Coronary artery (tissue), 2 donors: ENCODE results near the gene LIM2.
A peak's percentile ranks its signal among the peaks of the same experiment; 100 is the strongest.

Experiments
- DNase-seq: peaks from one replicate; pipeline ENCODE4 v3.0.0-alpha.2; 2017; ENCODE audit warnings: low spot score
- H3K27ac ChIP-seq, 2 donors: fragments of 200-600 bp; sonication (generic); one replicate each; pipeline ENCODE4 v1.5.1; 2016 to 2019
- H3K4me3 ChIP-seq: fragments of 200-600 bp; sonication (generic); 2 replicates; pipeline ENCODE4 v1.5.1; 2016; ENCODE audit warnings: mild to moderate bottlenecking, moderate library complexity
- TF ChIP-seq, protein P1 (sequence below): fragments of 200-600 bp; sonication (generic); IDR thresholded peaks from one replicate; pipeline ENCODE4 v1.5.1; 2019; ENCODE audit warnings: antibody characterized with exemption

Gene LIM2, protein sequence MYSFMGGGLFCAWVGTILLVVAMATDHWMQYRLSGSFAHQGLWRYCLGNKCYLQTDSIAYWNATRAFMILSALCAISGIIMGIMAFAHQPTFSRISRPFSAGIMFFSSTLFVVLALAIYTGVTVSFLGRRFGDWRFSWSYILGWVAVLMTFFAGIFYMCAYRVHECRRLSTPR

DNA sequence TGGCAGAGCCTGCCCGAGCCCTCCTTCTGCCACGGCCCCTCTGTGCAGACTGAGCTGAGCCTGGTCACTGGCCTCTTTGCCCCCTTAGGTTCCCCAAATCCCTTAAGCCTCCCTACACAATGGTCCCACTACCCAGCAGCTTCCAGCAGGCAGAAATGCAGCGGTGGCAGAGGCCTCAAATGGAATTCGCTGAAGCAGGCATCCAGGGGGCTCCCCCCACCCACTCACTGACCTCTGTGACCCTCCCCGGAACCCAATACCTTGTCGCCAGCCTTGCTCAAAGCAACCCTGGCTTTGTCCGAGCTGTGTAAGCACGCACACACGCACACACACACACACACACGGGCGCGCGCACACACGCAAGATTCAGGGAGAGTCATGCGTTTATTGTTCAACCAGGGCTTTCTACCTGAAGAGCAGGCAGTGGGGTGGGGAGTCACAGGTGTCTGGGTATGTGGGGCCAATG, at the start of gene LIM2:
TSS of gene LIM2 (minus strand) at position 51 of the 466 bp plus-strand sequence. CDS start 531 bp downstream, outside the sequence.
- TF ChIP-seq, protein P1, sequence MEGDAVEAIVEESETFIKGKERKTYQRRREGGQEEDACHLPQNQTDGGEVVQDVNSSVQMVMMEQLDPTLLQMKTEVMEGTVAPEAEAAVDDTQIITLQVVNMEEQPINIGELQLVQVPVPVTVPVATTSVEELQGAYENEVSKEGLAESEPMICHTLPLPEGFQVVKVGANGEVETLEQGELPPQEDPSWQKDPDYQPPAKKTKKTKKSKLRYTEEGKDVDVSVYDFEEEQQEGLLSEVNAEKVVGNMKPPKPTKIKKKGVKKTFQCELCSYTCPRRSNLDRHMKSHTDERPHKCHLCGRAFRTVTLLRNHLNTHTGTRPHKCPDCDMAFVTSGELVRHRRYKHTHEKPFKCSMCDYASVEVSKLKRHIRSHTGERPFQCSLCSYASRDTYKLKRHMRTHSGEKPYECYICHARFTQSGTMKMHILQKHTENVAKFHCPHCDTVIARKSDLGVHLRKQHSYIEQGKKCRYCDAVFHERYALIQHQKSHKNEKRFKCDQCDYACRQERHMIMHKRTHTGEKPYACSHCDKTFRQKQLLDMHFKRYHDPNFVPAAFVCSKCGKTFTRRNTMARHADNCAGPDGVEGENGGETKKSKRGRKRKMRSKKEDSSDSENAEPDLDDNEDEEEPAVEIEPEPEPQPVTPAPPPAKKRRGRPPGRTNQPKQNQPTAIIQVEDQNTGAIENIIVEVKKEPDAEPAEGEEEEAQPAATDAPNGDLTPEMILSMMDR, result no peak
- DNase-seq, result no peak
- Histone ChIP-seq H3K4me3 (no peak within 1 kb of the TSS), H3K27ac (no peak within 1 kb of the TSS)

DNA sequence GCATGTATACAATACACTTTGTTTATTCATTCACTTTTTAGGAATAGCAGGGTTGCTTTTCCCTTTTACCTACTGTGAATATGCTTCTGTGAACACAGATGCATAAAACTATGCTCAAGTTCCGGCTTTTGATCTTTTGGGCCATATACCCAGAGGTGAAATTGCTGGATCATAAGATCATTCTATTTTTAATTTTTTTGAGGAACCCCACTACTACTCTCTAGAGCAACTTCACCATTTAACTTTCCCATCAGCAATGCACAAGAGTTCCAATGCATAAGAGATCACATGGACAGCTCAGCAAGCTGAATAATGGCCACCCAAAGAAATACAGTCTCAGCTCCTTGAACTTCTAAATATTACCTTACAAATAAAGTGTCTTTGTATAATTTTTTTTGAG, 46.7 kb upstream of the LIM2 start:
- H3K4me3 ChIP-seq, result no peak overlapping the region
- H3K27ac ChIP-seq, result no peak overlapping the region
- TF ChIP-seq, protein P1, result no peak
- no peak for DNase-seq

DNA sequence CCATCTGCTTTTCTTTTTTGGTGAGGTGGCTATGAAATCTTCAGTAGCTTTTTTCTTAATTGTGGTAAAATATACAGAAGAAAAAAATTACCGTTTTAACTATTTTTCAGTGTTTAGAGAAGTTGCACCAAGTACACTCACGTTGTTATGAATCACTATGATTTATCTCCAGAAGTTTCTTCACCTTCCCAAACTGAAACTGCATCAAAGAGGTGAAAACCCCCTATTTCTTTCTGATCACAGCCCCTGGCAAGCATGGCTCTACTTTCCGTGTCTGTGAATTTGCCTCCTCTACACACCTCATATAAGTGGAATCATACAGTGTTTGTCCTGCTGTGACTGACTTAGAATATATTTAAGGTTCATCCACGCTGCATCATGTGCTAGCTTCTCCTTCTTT, 45.3 kb upstream of the LIM2 start:
- TF ChIP-seq, protein P1, result no peak
- H3K4me3 ChIP-seq, result no peak overlapping the region
- DNase-seq, result no peak
- H3K27ac ChIP-seq, result no peak overlapping the region

DNA sequence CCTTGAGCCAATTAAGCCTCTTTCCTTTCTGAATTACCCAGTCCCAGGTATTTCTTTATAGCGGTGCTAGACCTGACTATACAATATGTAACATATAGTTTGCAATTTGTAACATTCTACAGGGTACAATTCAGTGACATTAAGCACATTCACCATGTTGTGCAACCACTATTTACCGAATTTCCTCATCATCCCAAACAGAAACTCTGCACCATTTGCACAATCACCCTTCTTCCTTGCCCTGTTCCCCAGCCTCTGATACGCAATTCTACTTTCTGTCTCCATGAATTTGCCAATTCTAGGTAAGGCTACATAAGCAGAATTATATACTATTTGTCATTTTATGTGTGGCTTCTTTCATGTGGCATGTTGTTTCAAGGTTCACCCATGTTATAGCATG, 43.4 kb upstream of the LIM2 start:
- Histone ChIP-seq H3K27ac (no peak overlapping the region), H3K4me3 (no peak overlapping the region)
- TF ChIP-seq, protein P1, result no peak
- DNase-seq, result no peak

DNA sequence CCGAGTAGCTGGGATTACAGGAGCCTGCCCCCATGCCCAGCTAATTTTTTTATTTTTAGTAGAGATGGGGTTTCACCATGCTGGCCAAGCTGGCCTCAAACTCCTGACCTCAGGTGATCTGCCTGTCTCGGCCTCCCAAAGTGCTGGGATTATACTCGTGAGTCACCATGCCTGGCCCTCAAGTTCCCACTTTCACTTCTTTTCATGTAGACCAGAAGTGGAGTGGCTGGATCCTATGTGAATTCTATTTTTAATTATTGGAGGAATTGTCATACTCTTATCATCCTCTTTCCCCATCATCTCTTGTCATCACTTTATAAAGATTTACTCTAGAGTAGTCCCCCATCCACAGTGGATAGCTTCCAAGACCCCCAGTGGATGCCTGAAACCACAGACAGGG, 42.4 kb upstream of the LIM2 start:
- Histone ChIP-seq H3K27ac (no peak overlapping the region), H3K4me3 (no peak overlapping the region)
- TF ChIP-seq, protein P1, result no peak
- no peak for DNase-seq

DNA sequence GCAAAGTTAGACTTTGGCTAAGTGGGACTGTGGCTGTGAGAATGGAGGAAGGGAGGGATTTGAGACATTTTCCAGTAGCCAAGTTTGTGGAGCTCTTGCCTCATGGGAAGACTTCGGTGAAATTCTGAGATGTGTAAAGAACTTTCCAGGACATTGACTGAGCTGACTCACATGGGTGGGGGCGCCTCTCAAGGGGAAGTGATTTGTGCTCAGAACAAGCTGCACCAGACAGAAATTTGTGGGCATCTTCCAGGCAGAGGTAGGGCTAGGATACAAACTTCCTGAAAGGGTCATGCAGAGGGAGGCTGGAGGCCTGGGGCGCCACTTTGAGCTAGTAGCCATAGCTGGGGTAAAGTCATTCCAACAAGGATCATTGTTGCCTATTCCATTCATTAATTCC, 39.4 kb upstream of the LIM2 start:
- no peak overlapping the region for H3K27ac ChIP-seq
- no peak overlapping the region for H3K4me3 ChIP-seq
- TF ChIP-seq, protein P1, result no peak
- DNase-seq, result no peak

DNA sequence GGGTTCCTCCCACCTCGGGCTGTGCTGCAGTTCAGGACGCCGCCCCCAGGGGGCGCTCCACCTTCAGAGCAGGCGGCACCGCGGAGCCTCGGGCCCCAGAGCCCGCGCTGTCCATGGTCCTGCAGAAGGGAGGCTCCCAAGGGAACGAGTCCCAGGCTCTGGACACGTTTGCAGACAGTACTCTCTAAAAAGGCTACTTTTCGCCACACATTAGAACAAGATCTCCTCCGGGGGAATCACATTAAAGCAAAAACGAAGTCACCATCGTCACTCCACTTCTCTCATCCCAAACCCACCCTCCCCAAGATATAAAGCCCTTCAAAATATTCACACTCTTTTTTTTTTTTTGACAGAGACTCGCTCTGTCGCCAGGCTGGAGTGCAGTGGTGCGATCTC, 34.3 kb upstream of the LIM2 start:
- DNase-seq, result no peak
- no peak overlapping the region for H3K27ac ChIP-seq
- TF ChIP-seq, protein P1, result peak; percentile 51
- H3K4me3 ChIP-seq, result no peak overlapping the region
